Heart left ventricle (tissue), 16 donors: Measurements from ENCODE around the gene C11orf91. TPM values are rescaled to one million over a fixed set of nuclear protein-coding genes. Genes with fewer than 3 reads are reported as not detected.

Source experiments
- ATAC-seq, 4 donors: fragments of 200-7000 bp; cut with Tn5 transposase; one replicate each; pipeline ENCODE4 v1.9.1; 2020 to 2022; ENCODE audit warnings: moderate library complexity in 4 of 4, mild to moderate bottlenecking in 3 of 4, moderate number of reproducible peaks in 1 of 4
- DNase-seq, 5 donors: peaks; one replicate each; pipeline ENCODE4 v3.0.0-alpha.2; 2020
- H3K27ac ChIP-seq, 12 donors: fragments of 200-600 bp; sonication (generic) in 4 of 12; one replicate each; pipeline versions ENCODE4 v1.5.0 to v1.8.0; 2016 to 2022; ENCODE audit warnings: mild to moderate bottlenecking in 2 of 12
- H3K27me3 ChIP-seq, 9 donors: fragments of 200-600 bp; sonication (generic) in 2 of 9; one replicate each; pipeline versions ENCODE4 v1.5.1 to v1.8.0; 2016 to 2022; ENCODE audit warnings: mild to moderate bottlenecking in 3 of 9
- H3K36me3 ChIP-seq, 9 donors: fragments of 200-600 bp; sonication (generic) in 2 of 9; one replicate each; pipeline versions ENCODE4 v1.5.0 to v1.8.0; 2018 to 2022; ENCODE audit warnings: mild to moderate bottlenecking in 2 of 9
- H3K4me1 ChIP-seq, 12 donors: fragments of 200-600 bp; sonication (generic) in 4 of 12; one replicate each; pipeline versions ENCODE4 v1.5.0 to v1.8.0; 2016 to 2022; ENCODE audit warnings: mild to moderate bottlenecking in 3 of 12
- H3K4me3 ChIP-seq, 12 donors: fragments of 200-600 bp; sonication (generic) in 4 of 12; one replicate each; pipeline versions ENCODE4 v1.5.0 to v1.8.0; 2017 to 2022; ENCODE audit warnings: mild to moderate bottlenecking in 9 of 12, moderate library complexity in 4 of 12
- H3K9me3 ChIP-seq, 12 donors: fragments of 200-600 bp; sonication (generic) in 4 of 12; one replicate each; pipeline versions ENCODE4 v1.5.0 to v1.8.0; 2016 to 2022; ENCODE audit warnings: mild to moderate bottlenecking in 1 of 12
- POLR2A ChIP-seq, 2 donors: fragments of 450-650 bp; IDR thresholded peaks; one replicate each; pipeline ENCODE4 v1.6.1; 2017; ENCODE audit warnings: antibody characterized with exemption in 2 of 2, mild to moderate bottlenecking in 2 of 2, moderate library complexity in 2 of 2
- WGBS, 4 donors: extraction: QIAGEN DNeasy Blood & Tissue Kit in 2 of 4; methylation state at CpG; one replicate each; pipeline versions ENCODE4 v1.1.5 to v1.1.7; 2013 to 2018; 5-methylcytosine and 5-hydroxymethylcytosine counted together
- intact Hi-C, 10 donors: fragments of 100-400 bp; cut with DNase I; formaldehyde crosslinking; loops; one replicate each; pipeline versions ENCODE4 v1.11.1 to v1.14.2; 2022
- polyA plus RNA-seq, 2 donors: library from polyadenylated mRNA; stranded (reverse); fragments of 200-250 nt; gene quantifications; one replicate each; pipeline ENCODE4 v1.2.3, GENCODE V29; 2013
- total RNA-seq, 9 donors: library from RNA; depleted of rRNA in 2 of 9; stranded (reverse); fragments of >200 nt in 2 of 9; fragmentation: NEBNext Ultra II Directional in 3 of 9; extraction: Animal tissue kit (Norgen Biotek cat#: 25700) in 3 of 9; gene quantifications; one replicate each; pipeline versions ENCODE4 v1.1.0 to v1.2.4, GENCODE V29; 2016 to 2023
- TF ChIP-seq, protein P1 (sequence below), 12 donors: fragments of 200-600 bp; sonication (generic) in 4 of 12; IDR thresholded peaks; one replicate each; pipeline versions ENCODE4 v1.5.0 to v1.8.0; 2018 to 2022; ENCODE audit warnings: antibody characterized with exemption in 12 of 12, mild to moderate bottlenecking in 5 of 12
- donor health status: ischemic (EF 13 %, LVEDD 7.1; RV severe dilation, severe dysfunction).
- donor health status: healthy with polysubstance abuse.
- donor health status: DM: no; HTN: yes; CAD: no.
- donor health status: DM: no; HTN: no; CAD: no.
- donor health status: ischemic (EF 25% LVEDD 6.9; RV normal size, moderate dysfunction).
- donor health status: ischemic (EF 25% LVEDD 5.7; RV mildly dilated, moderate dysfunction).
- donor health status: healthy.
- donor health status: DM: yes; HTN: yes; CAD: no.
- donor health status: ischemic (EF 35%, LVEDD 5.7; RV mildly dilated, moderate dysfunction).
- donor health status: nonischemic (EF 11% LVEDD 7.7; RV severe dilation, severe dysfunction).
- donor health status: DM: yes; HTN: yes; CAD: no.
- donor health status: PGD.
- donor health status: ischemic (EF 29% LVEDD 5.4; RV normal size, mild dysfunction).
- donor health status: nonischemic (EF 23%, LVEDD 6.1; RV moderate dilation, normal function).

Gene C11orf91
- total and polyA plus RNA-seq, 11 donors = 0.56 to 1.00 (median 0.70) TPM; not detected in 7

DNA sequence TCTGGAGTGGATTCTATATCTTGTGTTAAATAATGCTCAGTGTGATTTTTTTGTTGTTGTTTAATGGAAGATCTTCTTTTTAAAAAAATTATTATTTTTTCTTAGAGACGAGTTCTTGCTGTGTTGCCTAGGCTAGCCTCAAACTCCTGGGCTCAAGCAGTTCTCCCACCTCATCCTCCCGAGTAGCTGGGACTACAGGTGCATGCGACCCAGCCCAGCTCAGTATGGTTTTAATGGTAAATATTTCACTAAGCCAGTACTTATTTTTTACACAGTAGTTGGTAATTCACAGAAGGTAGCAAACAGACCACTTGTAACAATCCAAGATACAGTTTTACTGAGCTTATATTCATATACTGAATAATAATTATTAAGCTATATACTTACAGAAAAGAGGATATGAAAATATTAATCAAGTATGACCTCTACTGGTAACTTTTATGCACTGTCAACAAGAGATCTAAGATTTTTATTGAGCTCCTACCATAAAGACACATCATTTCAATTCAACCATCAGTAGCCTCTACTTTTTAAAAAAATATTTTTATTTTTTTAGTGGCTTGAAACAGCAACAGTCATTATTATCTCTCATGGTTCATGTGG is 41.7 kb upstream of the C11orf91 start:
- 72 to 82% (median 77%) methylated on average over 3 of the region's 3 CpGs for WGBS, 4 donors
- Histone ChIP-seq H3K27ac (peak overlapping the region in 2 of 12 donors; percentile 1 to 58), H3K9me3 (no peaks in the 10 kb centered on the region), H3K27me3 (no peaks in the 10 kb centered on the region), H3K4me1 (peaks cover 0 to 30% (median 10%) of the 10 kb centered on the region in 12 donors), H3K4me3 (no peak overlapping the region), H3K36me3 (peaks cover 0 to 54% (median 31%) of the 10 kb centered on the region in 9 donors)
- TF ChIP-seq POLR2A (IDR thresholded peaks at IDR 0.05) = no peak
- TF ChIP-seq, protein P1, sequence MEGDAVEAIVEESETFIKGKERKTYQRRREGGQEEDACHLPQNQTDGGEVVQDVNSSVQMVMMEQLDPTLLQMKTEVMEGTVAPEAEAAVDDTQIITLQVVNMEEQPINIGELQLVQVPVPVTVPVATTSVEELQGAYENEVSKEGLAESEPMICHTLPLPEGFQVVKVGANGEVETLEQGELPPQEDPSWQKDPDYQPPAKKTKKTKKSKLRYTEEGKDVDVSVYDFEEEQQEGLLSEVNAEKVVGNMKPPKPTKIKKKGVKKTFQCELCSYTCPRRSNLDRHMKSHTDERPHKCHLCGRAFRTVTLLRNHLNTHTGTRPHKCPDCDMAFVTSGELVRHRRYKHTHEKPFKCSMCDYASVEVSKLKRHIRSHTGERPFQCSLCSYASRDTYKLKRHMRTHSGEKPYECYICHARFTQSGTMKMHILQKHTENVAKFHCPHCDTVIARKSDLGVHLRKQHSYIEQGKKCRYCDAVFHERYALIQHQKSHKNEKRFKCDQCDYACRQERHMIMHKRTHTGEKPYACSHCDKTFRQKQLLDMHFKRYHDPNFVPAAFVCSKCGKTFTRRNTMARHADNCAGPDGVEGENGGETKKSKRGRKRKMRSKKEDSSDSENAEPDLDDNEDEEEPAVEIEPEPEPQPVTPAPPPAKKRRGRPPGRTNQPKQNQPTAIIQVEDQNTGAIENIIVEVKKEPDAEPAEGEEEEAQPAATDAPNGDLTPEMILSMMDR (IDR thresholded peaks at IDR 0.05) = peak; percentile 32 to 76 (median 60)
- peak in 3 of 4 donors; percentile 14 to 49 (median 39) for ATAC-seq
- intact Hi-C loops = loop anchor here in 9 of 10 donors (1.0 to 10.0 kb wide), 9 partner anchors 50 to 578 kb away; partner anchors contain the start of gene CSTF3 (in 2 of the 9)
- no peak for DNase-seq

DNA sequence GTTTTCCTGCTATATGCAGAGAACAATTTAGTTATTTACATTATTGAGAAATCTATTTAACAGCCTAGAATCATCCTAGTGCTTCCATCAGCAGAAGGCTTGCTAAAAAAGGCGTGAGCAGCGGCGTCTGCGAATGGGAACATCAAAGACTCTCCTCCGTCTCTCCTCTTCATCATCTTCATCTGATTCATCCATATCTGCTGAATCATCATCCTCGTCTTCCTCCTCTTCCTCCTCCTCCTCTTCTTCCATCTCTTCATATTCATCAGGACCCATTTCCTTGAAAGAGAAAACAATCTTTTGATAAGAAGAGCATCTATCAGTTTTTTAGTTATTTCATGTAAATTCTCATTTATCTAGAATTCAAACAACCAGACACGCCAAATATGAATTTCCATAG is 41.2 kb upstream of the C11orf91 start:
- DNase-seq = no peak
- Histone ChIP-seq H3K4me3 (no peak overlapping the region), H3K36me3 (peaks cover 0 to 48% (median 26%) of the 10 kb centered on the region in 9 donors), H3K27me3 (no peaks in the 10 kb centered on the region), H3K4me1 (peaks cover 0 to 31% (median 12%) of the 10 kb centered on the region in 12 donors), H3K9me3 (no peaks in the 10 kb centered on the region), H3K27ac (peak overlapping the region in 1 of 12 donors; percentile 58)
- TF ChIP-seq, protein P1 (IDR thresholded peaks at IDR 0.05) = no peak
- no peak for TF ChIP-seq POLR2A (IDR thresholded peaks at IDR 0.05)
- no peak for ATAC-seq
- intact Hi-C loops = loop anchor here in 9 of 10 donors (1.0 to 10.0 kb wide), 9 partner anchors 50 to 577 kb away; partner anchors contain the start of gene CSTF3 (in 2 of the 9)
- 86 to 93% (median 88%) methylated on average over 7 of the region's 7 CpGs for WGBS, 4 donors

- H3K36me3 ChIP-seq = peaks cover 0 to 23% (median 18%) of the 10 kb centered on the region in 9 donors
- H3K4me1 ChIP-seq = peaks cover 2 to 40% (median 30%) of the 10 kb centered on the region in 12 donors
- no peak for DNase-seq
- H3K27ac ChIP-seq = peak overlapping the region; percentile 93 to 100 (median 98)
- ATAC-seq = no peak
- intact Hi-C loops = loop anchor here in 8 of 10 donors (2.0 to 5.0 kb wide), 5 partner anchors 35 to 480 kb away; partner anchors contain the start of genes C11orf91 (in 5 of the 8) and HIPK3 (in 2 of the 8)
- no peaks in the 10 kb centered on the region for H3K9me3 ChIP-seq
- H3K4me3 ChIP-seq = no peak overlapping the region
- TF ChIP-seq, protein P1 (IDR thresholded peaks at IDR 0.05) = no peak
- TF ChIP-seq POLR2A (IDR thresholded peaks at IDR 0.05) = no peak
- no peaks in the 10 kb centered on the region for H3K27me3 ChIP-seq
- 46 to 57% (median 50%) methylated on average over 3 of the region's 3 CpGs for WGBS, 4 donors
Observed at GRCh38 chr11:33737362-33737821, 36.8 kb upstream of the C11orf91 start.

- TF ChIP-seq POLR2A (IDR thresholded peaks at IDR 0.05) = peak; percentile 80 to 98
- TF ChIP-seq, protein P1 (IDR thresholded peaks at IDR 0.05) = peak in 1 of 12 donors; percentile 19
- H3K4me1 ChIP-seq = peaks cover 4 to 51% (median 41%) of the 10 kb centered on the region in 12 donors
Observed at GRCh38 chr11:33736148-33736812, 35.7 kb upstream of the C11orf91 start, which contains the start of gene CD59. TSS of gene CD59 (minus strand) at chr11:33736423. CDS start at chr11:33722445, 13,978 bp downstream.

More at GRCh38 chr11:33736148-33736812, 35.7 kb upstream of the C11orf91 start, which contains the start of gene CD59:
- Histone ChIP-seq H3K4me3 (peak within 1 kb of the TSS; percentile 75 to 98 (median 92)), H3K9me3 (no peaks in the 10 kb centered on the region), H3K27me3 (no peaks in the 10 kb centered on the region), H3K27ac (peak within 1 kb of the TSS; percentile 93 to 100 (median 98)), H3K36me3 (peaks cover 0 to 18% (median 11%) of the 10 kb centered on the region in 9 donors)
- WGBS, 4 donors = 1 to 2% (median 1%) methylated on average over 19 to 48 of the region's 48 CpGs
- ATAC-seq (peak; percentile 94 to 96 (median 96)), DNase-seq (peak; percentile 98)
- intact Hi-C loops = loop anchor here in 8 of 10 donors (1.0 to 5.0 kb wide), 6 partner anchors 34 to 479 kb away; partner anchors contain the start of genes C11orf91 (in 5 of the 8) and HIPK3 (in 2 of the 8)
